Medulla oblongata (tissue), 1 donor: Measurements from ENCODE around the gene GALNT17.

Experiments used
- DNase-seq: peaks from one replicate; pipeline ENCODE4 v3.0.0-alpha.2; 2015; ENCODE audit errors: extremely low spot score

The GALNT17 gene

GRCh38 chr7:71498381-71498780 is 366.4 kb downstream of the GALNT17 start:
- DNase-seq: no peak

GRCh38 chr7:71504697-71505441 is 372.9 kb downstream of the GALNT17 start:
- no peak for DNase-seq

- no peak for DNase-seq
Measured at GRCh38 chr7:71506822-71507221, 374.9 kb downstream of the GALNT17 start.

- no peak for DNase-seq
Measured at GRCh38 chr7:71507680-71508602, 376.0 kb downstream of the GALNT17 start.

GRCh38 chr7:71509381-71509780 is 377.4 kb downstream of the GALNT17 start:
- DNase-seq: no peak

GRCh38 chr7:71511361-71511807 is 379.4 kb downstream of the GALNT17 start:
- DNase-seq: no peak

GRCh38 chr7:71517940-71518699 is 386.2 kb downstream of the GALNT17 start:
- no peak for DNase-seq

- DNase-seq: no peak
Measured at GRCh38 chr7:71518880-71519279, 386.9 kb downstream of the GALNT17 start.

GRCh38 chr7:71521506-71521905 is 389.6 kb downstream of the GALNT17 start:
- DNase-seq: no peak

GRCh38 chr7:71526106-71526505 is 394.2 kb downstream of the GALNT17 start:
- no peak for DNase-seq

- DNase-seq: no peak
Measured at GRCh38 chr7:71527213-71527612, 395.3 kb downstream of the GALNT17 start.

- DNase-seq: no peak
Measured at GRCh38 chr7:71535616-71536015, 403.7 kb downstream of the GALNT17 start.

- DNase-seq: no peak
Measured at GRCh38 chr7:71538210-71538609, 406.3 kb downstream of the GALNT17 start.

GRCh38 chr7:71539615-71540014 is 407.7 kb downstream of the GALNT17 start:
- no peak for DNase-seq

- DNase-seq: no peak
Measured at GRCh38 chr7:71541707-71542353, 409.9 kb downstream of the GALNT17 start.

- no peak for DNase-seq
Measured at GRCh38 chr7:71543396-71543795, 411.5 kb downstream of the GALNT17 start.

- no peak for DNase-seq
Measured at GRCh38 chr7:71544816-71545215, 412.9 kb downstream of the GALNT17 start.

- DNase-seq: no peak
Measured at GRCh38 chr7:71547426-71547825, 415.5 kb downstream of the GALNT17 start.

GRCh38 chr7:71548746-71549145 is 416.8 kb downstream of the GALNT17 start:
- no peak for DNase-seq

GRCh38 chr7:71553306-71553705 is 421.4 kb downstream of the GALNT17 start:
- no peak for DNase-seq

- DNase-seq: no peak
Measured at GRCh38 chr7:71555758-71556157, 423.8 kb downstream of the GALNT17 start.
